H1 (cell line): ENCODE measurements around the gene EMC7. TPM values are rescaled to one million over a fixed set of nuclear protein-coding genes. Genes with fewer than 3 reads are reported as not detected.
A peak's percentile ranks its signal among the peaks of the same experiment; 100 is the strongest.

Source experiments
- ASH2L ChIP-seq: fragments of 200-600, 300-600 bp; sonication (generic); IDR thresholded peaks from one replicate; pipeline ENCODE4 v1.7.1; 2017; ENCODE audit warnings: low read length
- ATF2 ChIP-seq: IDR thresholded peaks from 2 replicates; pipeline ENCODE4 v1.6.1; 2012; ENCODE audit warnings: low read length, inconsistent platforms
- ATF3 ChIP-seq: IDR thresholded peaks from 2 replicates; pipeline ENCODE4 v1.6.1; 2011; ENCODE audit warnings: low read depth, mild to moderate bottlenecking, low read length; ENCODE audit not compliant: insufficient read depth
- CHD1 ChIP-seq: IDR thresholded peaks from 2 replicates; pipeline ENCODE4 v1.6.1; 2012; ENCODE audit warnings: low read depth, low read length, improper control_type of control experiment
- CTBP2 ChIP-seq: IDR thresholded peaks from 2 replicates; pipeline ENCODE4 v1.7.0; 2011; ENCODE audit warnings: borderline replicate concordance, mild to moderate bottlenecking, moderate library complexity, mixed read lengths, low read length; ENCODE audit not compliant: insufficient read depth, insufficient read length
- GABPA ChIP-seq: IDR thresholded peaks from 2 replicates; pipeline ENCODE4 v1.6.1; 2011; ENCODE audit warnings: mild to moderate bottlenecking, low read length, moderate library complexity, borderline replicate concordance; ENCODE audit not compliant: insufficient read depth
- GTF2F1 ChIP-seq: IDR thresholded peaks from 2 replicates; pipeline ENCODE4 v1.6.1; 2012; ENCODE audit warnings: low read depth, low read length, improper control_type of control experiment, borderline replicate concordance
- HDAC2 ChIP-seq, 2 experiments: fragments of 300-600 bp in 1 of 2; sonication (generic) in 1 of 2; IDR thresholded peaks; 2 replicates each; pipeline ENCODE4 v1.6.1; 2011 to 2012; ENCODE audit warnings: low read depth in 2 of 2, low read length in 2 of 2, mild to moderate bottlenecking in 2 of 2, moderate library complexity in 2 of 2, borderline replicate concordance in 1 of 2, inconsistent platforms in 1 of 2
- JUN ChIP-seq: IDR thresholded peaks from 2 replicates; pipeline ENCODE4 v1.6.1; 2011; ENCODE audit warnings: low read depth, mild to moderate bottlenecking, improper control_type of control experiment, low read length
- KDM1A ChIP-seq: fragments of 200-600, 300-600 bp; sonication (generic); IDR thresholded peaks from 2 replicates; pipeline ENCODE4 v1.7.1; 2016; ENCODE audit warnings: mild to moderate bottlenecking, low read length, borderline replicate concordance
- KDM4A ChIP-seq: IDR thresholded peaks from one replicate; pipeline ENCODE4 v1.7.1; 2012; ENCODE audit warnings: low read depth, mild to moderate bottlenecking, moderate library complexity, low read length, inconsistent platforms; ENCODE audit not compliant: severe bottlenecking
- MAX ChIP-seq: IDR thresholded peaks from 2 replicates; pipeline ENCODE4 v1.6.1; 2012; ENCODE audit warnings: inconsistent platforms
- POLR2AphosphoS5 ChIP-seq: IDR thresholded peaks from 2 replicates; pipeline ENCODE4 v1.6.1; 2011; ENCODE audit warnings: low read depth, low read length
- RAD21 ChIP-seq, 2 experiments: IDR thresholded peaks in 1 of 2; conservative IDR thresholded peaks in 1 of 2; 2 replicates each; pipeline ENCODE4 v1.6.1; 2011; ENCODE audit warnings: low read depth in 2 of 2, low read length in 2 of 2, improper control_type of control experiment in 1 of 2, inconsistent platforms in 1 of 2, mild to moderate bottlenecking in 1 of 2, moderate library complexity in 1 of 2
- RXRA ChIP-seq: IDR thresholded peaks from 2 replicates; pipeline ENCODE4 v1.6.1; 2011; ENCODE audit warnings: low read depth, mild to moderate bottlenecking, low read length, moderate library complexity; ENCODE audit not compliant: insufficient read depth
- SIN3A ChIP-seq, 2 experiments: IDR thresholded peaks in 1 of 2; conservative IDR thresholded peaks in 1 of 2; 2 replicates each; pipeline ENCODE4 v1.6.1; 2011 to 2012; ENCODE audit warnings: low read length in 2 of 2, improper control_type of control experiment in 1 of 2, low read depth in 1 of 2, mild to moderate bottlenecking in 1 of 2
- SP1 ChIP-seq: IDR thresholded peaks from 2 replicates; pipeline ENCODE4 v1.6.1; 2011; ENCODE audit warnings: low read depth, low read length
- SUZ12 ChIP-seq: fragments of 200-600 bp; sonication (generic); IDR thresholded peaks from 2 replicates; pipeline ENCODE4 v1.6.1; 2012; ENCODE audit warnings: mild to moderate bottlenecking, inconsistent platforms, low read length, moderate library complexity, mixed read lengths
- TBP ChIP-seq: IDR thresholded peaks from 2 replicates; pipeline ENCODE4 v1.6.1; 2011; ENCODE audit warnings: low read depth, low read length, improper control_type of control experiment
- TCF12 ChIP-seq: IDR thresholded peaks from 2 replicates; pipeline ENCODE4 v1.6.1; 2011; ENCODE audit warnings: low read depth, mild to moderate bottlenecking, low read length
- polyA plus RNA-seq, 7 experiments: library from polyadenylated mRNA; depleted of rRNA in 3 of 7; stranded (reverse) in 5 of 7; unstranded in 2 of 7; fragments of >200 nt in 5 of 7; fragments of 200-250 nt in 2 of 7; gene quantifications; 1 replicate in 5 of 7; 2 replicates in 1 of 7; 4 replicates in 1 of 7; pipeline versions ENCODE4 v1.2.1 to v1.2.3, GENCODE V29; 2011 to 2013; ENCODE audit warnings: missing spikeins in 2 of 7, mixed read lengths in 2 of 7
- total RNA-seq: library from RNA; stranded (reverse); fragmentation: NEBNext Ultra II Directional; extraction: Animal tissue kit (Norgen Biotek cat#: 25700); gene quantifications from 2 replicates; pipeline ENCODE4 v1.2.1, GENCODE V29; 2021

Gene EMC7
- total and polyA plus RNA-seq, 2 of the 8 experiments (the other 6 are each of a cell fraction or from before 2014, with no cell fraction given): 29.0 to 39.0 TPM

GRCh38 chr15:34101366-34102174 is at the start of gene EMC7, which contains the start of gene PGBD4 (continued):
- TF ChIP-seq POLR2AphosphoS5: peak; percentile 51; the same call in 1 of the 2 replicates
- TF ChIP-seq ATF3: peak; percentile 91
- no peak for TF ChIP-seq CTBP2
- no peak for TF ChIP-seq JUN
- TF ChIP-seq RXRA: no peak
- peak; percentile 98 to 100 for TF ChIP-seq SIN3A (conservative IDR thresholded peaks at IDR 0.05 in 1 of 2, IDR thresholded peaks at IDR 0.05 in 1 of 2; ENCODE audit: low read depth in 1 of 2, low read length in 2 of 2)
- TF ChIP-seq GTF2F1: peak; percentile 85; the same call in 1 of the 2 replicates
- TF ChIP-seq MAX: peak; percentile 55; the same call in 1 of the 2 replicates
- no peak; the same call in 1 of the 2 replicates for TF ChIP-seq ATF2
- no peak; the same call in 1 of the 2 replicates for TF ChIP-seq SP1
- no peak for TF ChIP-seq TCF12
- no peak; a peak in 1 of 4 replicates for TF ChIP-seq HDAC2 (IDR thresholded peaks at IDR 0.05; ENCODE audit: borderline replicate concordance in 1 of 2, low read depth in 2 of 2, low read length in 2 of 2)
- no peak; a peak in 1 of 4 replicates for TF ChIP-seq RAD21 (IDR thresholded peaks at IDR 0.05 in 1 of 2, conservative IDR thresholded peaks at IDR 0.05 in 1 of 2; ENCODE audit: low read depth in 2 of 2, low read length in 2 of 2)
- no peak; the same call in 1 of the 2 replicates for TF ChIP-seq GABPA
- TF ChIP-seq KDM1A: no peak
- TF ChIP-seq ASH2L: peak; percentile 80
- no peak for TF ChIP-seq SUZ12
- peak; percentile 85 for TF ChIP-seq TBP
- TF ChIP-seq CHD1: no peak
- TF ChIP-seq KDM4A: peak; percentile 86
